HG03457 (cell line): Measurements from ENCODE around the gene SLC6A3.
"Not testable (repeated sequence)": the region's sequence is repeated elsewhere in the genome, so short reads cannot be mapped to it uniquely, and the experiment has no call there.

Source experiments
- ATAC-seq: cut with Tn5 transposase; IDR thresholded peaks from one replicate; pipeline ENCODE4 v1.9.1; 2021; ENCODE audit warnings: moderate number of reproducible peaks; ENCODE audit not compliant: unreplicated experiment

Gene SLC6A3

DNA sequence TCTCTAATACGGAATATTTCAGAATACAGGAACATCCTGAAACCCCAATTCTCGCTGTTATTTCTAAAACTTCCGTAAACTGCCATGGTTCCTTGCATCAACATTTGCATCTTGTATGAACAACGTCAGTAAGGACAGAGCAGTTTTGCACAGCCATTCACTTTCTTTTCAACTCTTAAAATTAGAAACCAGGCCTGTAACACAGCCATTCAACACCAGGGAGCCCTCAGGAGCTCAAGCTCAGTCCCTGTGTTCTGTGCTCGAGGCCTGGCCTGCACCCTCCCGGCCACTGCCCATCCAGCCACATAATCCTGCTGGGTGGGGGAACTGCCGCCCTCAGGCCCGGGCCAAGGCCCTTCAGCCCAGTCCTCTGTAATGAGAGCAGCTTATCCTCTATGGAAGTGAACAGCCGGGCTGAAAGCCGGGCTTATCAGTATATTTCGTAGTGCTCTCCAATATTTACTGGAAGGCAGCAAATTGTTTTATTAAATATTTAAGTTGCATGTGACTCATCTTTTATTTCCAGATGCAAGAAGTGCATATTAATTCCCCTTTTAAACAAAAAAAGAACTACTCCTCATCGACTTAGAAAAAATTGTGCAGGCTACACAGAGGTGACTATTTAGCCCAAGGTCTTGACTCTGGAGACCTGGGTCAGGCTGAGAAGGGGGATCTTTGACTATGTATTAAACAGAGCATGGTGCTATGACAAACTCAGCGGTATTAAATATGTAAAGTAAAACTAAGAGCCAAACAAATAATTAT, 33.2 kb upstream of the SLC6A3 start:
- no peak for ATAC-seq

DNA sequence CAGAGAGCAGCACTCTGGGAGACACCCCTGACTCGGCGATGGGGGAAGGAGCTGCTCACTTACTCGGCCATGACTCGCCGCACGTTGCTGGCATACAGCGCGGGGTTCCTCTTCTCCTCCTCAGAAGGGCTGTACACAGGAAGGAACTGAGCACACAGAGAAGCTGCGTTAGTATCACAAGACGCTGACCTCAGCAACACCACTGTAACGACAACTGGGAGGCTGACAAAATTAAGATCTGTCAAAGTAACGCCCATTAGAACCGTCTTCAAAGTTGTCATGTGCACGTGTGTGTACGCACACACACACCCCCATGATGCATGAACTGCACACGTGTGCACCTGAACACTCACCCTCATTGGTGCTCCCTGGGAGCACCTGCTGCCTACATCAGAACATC, 32.1 kb upstream of the SLC6A3 start:
- ATAC-seq, result no peak

- no peak for ATAC-seq
Observed at GRCh38 chr5:1476967-1477310, 31.7 kb upstream of the SLC6A3 start.

DNA sequence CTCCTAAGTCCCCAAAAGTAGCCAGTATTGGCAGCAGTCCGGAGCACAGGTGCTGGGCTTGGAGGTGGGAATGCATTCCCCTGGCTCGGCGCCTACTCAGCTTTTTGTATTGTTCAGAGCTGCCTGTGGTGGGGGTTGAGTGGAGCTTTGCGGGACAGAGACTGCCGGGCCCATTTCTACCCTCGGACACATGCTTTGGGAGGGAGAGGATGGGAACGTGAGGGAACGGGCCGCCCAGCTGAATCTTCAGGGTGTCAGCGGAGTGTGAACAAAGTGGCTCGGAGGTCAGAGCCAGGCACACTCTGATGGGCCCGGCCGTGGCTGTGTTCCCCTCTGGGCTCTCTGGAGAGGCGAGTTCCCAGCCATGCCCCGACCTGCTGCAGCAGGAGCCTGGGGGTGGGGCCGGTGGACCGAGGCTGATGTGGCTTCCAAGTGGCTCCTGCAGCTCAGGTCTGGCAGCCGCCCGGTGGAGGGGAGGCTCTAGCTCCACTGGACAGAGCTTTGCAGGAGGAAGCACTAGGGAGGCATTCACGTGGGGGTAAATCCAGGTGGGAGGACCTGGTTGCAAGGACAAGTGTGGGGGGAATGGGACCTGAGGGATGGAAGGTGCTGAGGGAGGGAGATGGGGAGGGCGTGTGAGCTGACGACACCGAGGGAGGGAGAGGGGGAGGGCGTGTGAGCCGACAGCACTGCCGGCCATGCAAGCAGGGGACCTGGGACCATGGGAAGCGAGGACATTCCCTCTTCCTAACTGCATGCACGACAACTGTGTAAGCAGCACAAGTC, 31.1 kb upstream of the SLC6A3 start:
- no peak for ATAC-seq

GRCh38 chr5:1475544-1475900, 30.3 kb upstream of the SLC6A3 start:
- not testable (repeated sequence) for ATAC-seq

- no peak for ATAC-seq
Observed at GRCh38 chr5:1474866-1475543, 29.8 kb upstream of the SLC6A3 start.

DNA sequence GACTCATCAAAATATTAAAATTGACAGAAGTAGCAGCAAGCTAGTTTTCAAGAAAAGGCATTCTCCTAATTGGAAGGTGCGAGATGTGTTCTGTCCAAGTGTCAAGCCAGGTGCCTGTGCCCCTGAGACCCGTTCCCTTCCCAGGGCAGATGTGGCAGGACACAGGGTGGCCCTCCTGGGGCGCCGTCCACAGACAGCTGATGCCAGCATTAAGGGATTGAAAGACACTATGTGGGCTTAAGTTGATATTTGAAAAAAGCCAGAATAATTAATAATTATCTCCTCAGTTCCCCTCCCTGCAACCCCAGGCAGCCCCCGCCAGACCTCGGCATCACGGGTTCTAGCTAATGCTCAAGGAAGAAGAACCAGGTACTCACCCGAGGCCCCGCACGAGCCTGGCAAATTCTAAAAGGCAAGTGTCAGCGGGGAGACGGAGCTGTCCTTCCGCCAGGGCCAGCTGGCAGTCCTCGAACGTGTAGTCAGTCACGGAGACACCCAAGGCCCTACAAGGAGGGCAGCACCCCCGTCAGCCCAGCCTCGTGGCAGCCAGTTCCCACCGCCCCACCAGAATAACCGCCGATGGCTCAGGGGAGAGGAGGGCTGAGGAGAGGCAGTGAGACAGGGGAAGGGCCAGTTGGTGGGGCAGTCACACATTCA, 29.1 kb upstream of the SLC6A3 start:
- ATAC-seq, result no peak

- ATAC-seq, result no peak
Observed at GRCh38 chr5:1473746-1474145, 28.5 kb upstream of the SLC6A3 start.

DNA sequence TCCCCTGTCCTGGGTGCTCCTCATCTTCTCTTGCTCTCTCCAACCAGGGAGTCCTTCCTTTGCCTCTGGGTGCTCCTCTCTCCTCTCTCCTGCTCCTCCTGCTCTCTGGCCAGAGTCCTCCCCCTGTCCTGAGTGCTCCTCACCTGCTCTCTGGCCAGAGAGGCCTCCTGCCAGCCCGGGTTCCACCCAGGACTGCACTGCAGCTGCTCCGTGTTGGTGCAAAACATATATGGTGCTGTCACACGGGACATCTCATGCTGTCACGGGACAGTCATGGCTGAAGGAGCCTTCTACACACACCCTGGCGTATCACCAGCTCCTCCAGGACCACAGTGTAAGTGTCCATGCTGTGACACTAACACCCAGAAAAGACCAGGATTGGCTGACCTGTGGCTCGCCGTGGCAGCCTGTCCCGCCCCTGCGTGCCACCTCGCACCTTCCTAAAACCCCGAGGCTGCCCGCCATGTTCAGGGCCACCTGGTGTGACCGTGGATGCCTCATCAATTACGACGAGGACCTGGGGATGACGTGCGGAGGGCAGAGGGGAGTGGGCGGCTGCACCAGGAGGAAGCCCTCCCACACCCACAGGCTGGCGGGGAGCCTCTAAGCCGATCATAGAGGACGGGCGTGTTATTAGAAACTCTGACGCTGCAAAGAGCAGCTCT, 27.9 kb upstream of the SLC6A3 start:
- ATAC-seq, result no peak

DNA sequence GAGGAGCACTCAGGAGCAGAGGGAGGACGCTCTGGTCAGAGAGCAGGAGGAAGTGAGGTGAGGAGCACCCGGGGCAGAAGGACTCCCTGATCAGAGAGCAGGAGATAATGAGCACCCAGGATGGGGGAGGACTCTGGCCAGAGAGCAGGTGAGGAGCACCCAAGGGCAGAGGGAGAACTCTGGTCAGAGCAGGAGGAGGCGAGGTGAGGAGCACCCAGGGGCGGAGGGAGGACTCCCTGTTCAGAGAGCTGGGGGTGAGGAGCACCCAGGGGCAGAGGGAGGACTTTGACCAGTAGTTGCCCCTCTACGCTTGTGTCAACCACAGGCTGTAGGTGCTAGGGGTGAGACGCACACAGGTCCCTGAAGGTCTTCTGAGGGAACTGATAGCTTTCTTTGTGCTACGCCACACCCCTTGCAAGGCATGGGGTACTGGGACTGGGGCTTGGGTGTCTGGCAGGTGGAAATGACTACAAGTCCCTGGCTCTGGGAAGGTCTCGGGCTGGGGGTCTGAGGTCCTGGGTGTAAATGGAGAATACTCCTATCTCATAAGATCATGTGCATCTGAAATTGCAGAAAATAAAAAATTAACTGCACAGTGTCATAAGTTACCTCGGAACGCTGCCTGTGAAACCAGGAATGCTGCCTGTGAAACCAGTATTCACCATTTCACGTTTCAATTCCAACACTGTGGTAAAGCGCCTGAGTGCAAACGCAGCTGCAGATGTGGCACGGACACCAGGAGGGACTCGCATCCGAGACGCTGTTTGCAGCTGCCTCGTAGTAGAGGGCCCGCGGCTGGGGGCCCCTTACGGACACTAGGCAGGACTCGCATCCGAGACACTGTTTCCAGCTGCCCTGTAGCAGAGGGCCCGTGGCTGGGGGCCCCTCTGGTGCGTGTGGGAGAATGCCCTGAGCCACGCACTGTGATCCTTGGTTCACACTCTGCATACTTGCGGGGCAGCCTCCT, 27.0 kb upstream of the SLC6A3 start:
- ATAC-seq, result no peak

DNA sequence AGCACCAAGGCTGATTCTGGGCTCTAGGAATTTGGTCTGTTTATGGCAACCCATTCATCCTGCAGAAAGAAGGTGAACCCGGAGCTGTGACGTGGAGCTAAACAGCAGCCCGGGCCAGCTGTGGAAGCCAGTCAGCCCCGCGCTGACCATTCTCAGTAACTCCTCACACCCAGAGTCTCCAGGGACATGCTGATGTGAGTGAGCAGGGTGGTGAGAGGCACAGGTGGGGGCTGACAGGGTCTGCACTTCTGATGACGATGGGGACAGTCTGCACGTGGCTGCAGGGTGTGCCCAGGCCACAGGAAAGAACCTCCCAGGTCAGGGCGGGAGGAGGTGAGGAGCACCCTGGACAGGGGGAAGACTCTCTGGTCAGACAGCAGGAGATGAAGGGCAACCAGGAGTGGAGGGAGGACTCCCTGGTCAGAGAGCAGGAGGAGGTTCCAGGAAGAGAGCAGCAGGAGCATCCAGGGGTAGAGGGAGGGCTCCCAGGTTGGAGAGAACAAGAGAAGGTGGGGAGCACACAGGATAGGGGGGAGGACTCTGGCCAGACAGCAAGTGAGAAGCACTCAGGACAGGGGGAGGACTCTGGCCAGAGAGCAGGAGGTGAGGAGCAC, 26.1 kb upstream of the SLC6A3 start:
- ATAC-seq, result no peak

DNA sequence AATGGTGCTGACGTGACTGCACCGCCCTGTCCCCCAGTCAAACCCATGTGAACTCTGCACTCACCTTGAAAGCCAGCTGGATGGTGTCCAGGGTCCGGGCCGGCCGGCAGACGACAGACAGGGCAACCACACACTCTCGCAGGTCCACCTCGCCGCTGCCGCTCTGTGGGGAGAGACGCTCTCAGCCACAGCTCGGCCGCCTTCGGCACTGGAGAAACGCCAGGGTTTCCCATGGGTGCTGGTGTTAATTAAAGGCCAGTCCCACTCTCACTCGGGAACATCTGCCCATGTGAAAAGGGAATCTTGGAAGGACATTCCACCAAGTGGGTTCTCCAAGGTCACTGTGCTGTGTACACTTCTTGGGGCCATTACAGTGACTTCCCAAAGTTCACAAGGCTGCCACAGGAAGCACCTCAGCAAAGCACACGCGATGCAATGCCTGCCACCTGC, 25.5 kb upstream of the SLC6A3 start:
- no peak for ATAC-seq

GRCh38 chr5:1468629-1469527, 23.6 kb upstream of the SLC6A3 start:
- no peak for ATAC-seq

DNA sequence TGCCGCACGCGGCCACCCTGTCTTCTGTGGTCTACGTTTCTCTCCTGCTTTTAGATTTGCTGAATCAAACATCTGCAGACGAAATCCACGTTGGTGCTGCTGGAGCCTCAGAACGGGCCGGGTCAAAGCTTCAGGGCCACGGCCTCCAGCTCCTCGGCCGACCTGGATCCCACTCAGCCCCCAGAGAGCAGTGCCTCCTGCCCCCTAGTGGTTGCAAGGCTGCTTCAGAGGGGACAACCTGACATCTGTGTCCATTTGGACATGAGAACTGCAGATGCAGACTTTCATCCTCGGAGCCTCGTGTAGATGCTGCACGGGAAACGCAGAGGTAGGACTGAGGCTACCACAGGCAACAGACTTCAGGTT, 23.0 kb upstream of the SLC6A3 start:
- no peak for ATAC-seq

DNA sequence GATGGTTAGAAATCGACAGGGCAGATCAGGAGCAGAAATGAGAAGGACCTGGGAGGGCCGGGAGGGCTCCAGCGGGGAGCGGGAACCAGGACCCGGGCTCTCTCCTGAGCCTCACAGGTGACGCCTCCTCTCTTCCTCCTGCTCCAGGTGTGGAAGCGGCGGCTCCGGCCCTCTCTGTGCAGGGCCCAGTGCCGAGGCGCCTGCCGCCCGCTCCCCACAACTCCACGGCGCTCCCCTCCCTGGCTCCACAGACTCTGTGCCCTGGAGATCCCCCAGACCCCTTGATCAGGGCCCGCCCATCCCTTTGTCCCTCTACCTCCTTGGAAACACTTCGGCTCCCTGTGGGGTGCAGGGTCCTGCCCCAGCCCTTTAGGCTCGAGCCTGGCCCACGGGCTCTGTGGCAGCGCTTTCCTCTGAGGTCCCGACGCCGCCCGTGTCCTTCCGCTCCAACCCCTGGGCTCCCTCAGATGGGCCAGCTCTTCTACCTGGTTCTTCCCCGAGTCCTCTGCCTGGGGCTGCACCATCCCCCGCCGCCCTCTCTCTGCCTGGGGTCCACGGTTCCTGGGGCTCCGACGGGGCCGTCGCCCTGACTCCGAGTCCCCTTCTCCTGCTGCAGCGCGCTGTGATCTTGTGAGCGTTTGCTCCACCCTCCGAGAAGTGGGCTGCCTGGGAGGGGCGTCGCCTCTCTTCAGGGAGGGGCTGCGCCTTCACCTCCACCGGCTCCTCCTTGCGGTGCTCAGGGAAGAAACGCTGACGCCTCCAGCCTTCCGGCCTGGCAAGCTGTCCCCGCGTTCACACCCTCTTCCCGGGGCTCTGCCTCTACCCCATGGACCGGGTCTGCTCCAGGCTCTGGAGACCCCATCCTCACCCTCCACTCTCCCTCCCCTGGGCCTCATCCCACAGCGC, 22.4 kb upstream of the SLC6A3 start:
- no peak for ATAC-seq

- no peak for ATAC-seq
Observed at GRCh38 chr5:1466631-1467265, 21.5 kb upstream of the SLC6A3 start.

DNA sequence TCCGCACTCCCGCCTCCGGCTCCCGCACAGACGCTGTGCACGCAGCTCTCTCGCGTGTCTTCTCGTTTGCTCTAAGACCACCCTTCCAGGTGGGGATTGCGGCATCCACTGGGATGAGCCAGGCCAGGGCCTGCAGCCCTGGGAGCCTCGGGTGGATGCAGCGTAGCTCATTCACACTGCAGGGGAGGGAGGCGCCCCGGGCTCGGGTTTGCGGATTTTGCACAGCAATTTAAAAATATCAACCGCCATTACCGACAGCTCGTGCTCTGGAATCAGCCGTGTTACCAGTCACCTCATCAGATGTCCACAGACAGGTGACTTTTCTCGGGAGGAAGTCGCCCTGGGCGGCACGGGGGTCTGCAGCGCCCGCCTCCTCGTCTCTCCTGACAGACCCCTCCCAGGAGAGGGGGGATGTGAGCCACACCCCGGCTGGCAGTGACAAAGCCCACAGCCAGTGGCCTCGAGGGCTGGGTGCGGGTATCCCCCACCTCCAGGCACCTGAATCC, 20.8 kb upstream of the SLC6A3 start:
- no peak for ATAC-seq
